Endothelial cell of umbilical vein (primary cell): ENCODE results near the gene CASK. TPM values are rescaled to one million over a fixed set of nuclear protein-coding genes. Genes with fewer than 3 reads are reported as not detected.

ENCODE experiments used
- BruUV-seq: library from RNA; stranded (reverse); fragments of 400-500 nt; replicated peaks from 2 replicates; lab custom pipeline; 2021; lab: Mats Ljungman, UMichigan
- CTCF ChIA-PET: fragments of 300-600, 350-600 bp; sonication (Branson Sonifier 250); formaldehyde crosslinking; loops from one replicate; lab custom pipeline; 2021; ENCODE audit warnings: antibody characterized with exemption, inconsistent platforms; lab: Charles Lee
- POLR2A ChIA-PET: fragments of 300-600, 350-600 bp; sonication (Branson Sonifier 250); formaldehyde crosslinking; loops from one replicate; lab custom pipeline; 2021; ENCODE audit warnings: antibody characterized with exemption, inconsistent platforms; lab: Charles Lee
- DNase-seq: peaks from one replicate; pipeline ENCODE4 v3.0.0-alpha.2; 2011; ENCODE audit warnings: low read depth, low spot score
- FAIRE-seq: peaks from 2 replicates; lab custom pipeline; 2011; peaks lifted over from hg19 to GRCh38; lab: Jason Lieb, UNC
- H2AFZ ChIP-seq: 2 replicates; pipeline ENCODE4 v1.6.0; 2012; ENCODE audit warnings: low read depth, low read length, control low read depth, inconsistent platforms
- H3K27ac ChIP-seq: 2 replicates; pipeline ENCODE4 v1.5.1; 2011; ENCODE audit warnings: low read depth, mild to moderate bottlenecking, control low read depth, low read length, moderate library complexity; ENCODE audit not compliant: insufficient read depth
- H3K27me3 ChIP-seq, 2 experiments: 2 replicates each; pipeline versions ENCODE4 v1.6.0 to v1.6.1; 2011; ENCODE audit warnings: low read length in 2 of 2, mixed read lengths in 1 of 2; ENCODE audit not compliant: control insufficient read depth in 2 of 2, insufficient read depth in 2 of 2
- H3K36me3 ChIP-seq, 2 experiments: 2 replicates in 1 of 2; 3 replicates in 1 of 2; pipeline ENCODE4 v1.5.1; 2011; ENCODE audit warnings: low read length in 2 of 2, mild to moderate bottlenecking in 1 of 2, moderate library complexity in 1 of 2; ENCODE audit not compliant: control insufficient read depth in 2 of 2, insufficient read depth in 2 of 2; ENCODE audit errors: extremely low read depth in 1 of 2
- H3K4me1 ChIP-seq: 3 replicates; pipeline ENCODE4 v1.5.1; 2011; ENCODE audit warnings: mild to moderate bottlenecking, low read length; ENCODE audit not compliant: control insufficient read depth, insufficient read depth; ENCODE audit errors: extremely low read depth
- H3K4me2 ChIP-seq: 2 replicates; pipeline ENCODE4 v1.6.1; 2011; ENCODE audit warnings: low read length, control low read depth, mixed read lengths; ENCODE audit not compliant: insufficient read depth
- H3K4me3 ChIP-seq, 3 experiments: fragments of 200-600 bp in 1 of 3; sonication (generic), shearing (Covaris generic) in 1 of 3; replicated peaks in 1 of 3; 2 replicates each; pipeline ENCODE4 v1.5.1; 2011 to 2016; ENCODE audit warnings: control low read depth in 3 of 3, low read length in 3 of 3, mild to moderate bottlenecking in 2 of 3, inconsistent platforms in 1 of 3, low read depth in 1 of 3, moderate library complexity in 1 of 3; ENCODE audit not compliant: insufficient read depth in 1 of 3
- H3K79me2 ChIP-seq: 2 replicates; pipeline ENCODE4 v1.6.0; 2012; ENCODE audit warnings: low read length, inconsistent platforms; ENCODE audit not compliant: control insufficient read depth, insufficient read depth
- H3K9ac ChIP-seq: replicated peaks from 2 replicates; pipeline ENCODE3; 2011; ENCODE audit warnings: low read length, control low read depth; ENCODE audit not compliant: insufficient read depth; ENCODE audit errors: extremely low read depth
- H3K9me1 ChIP-seq: replicated peaks from 3 replicates; pipeline ENCODE4 v1.6.0; 2011; ENCODE audit warnings: mild to moderate bottlenecking, low read length; ENCODE audit not compliant: control insufficient read depth, insufficient read depth; ENCODE audit errors: extremely low read depth
- H3K9me3 ChIP-seq: replicated peaks from 2 replicates; pipeline ENCODE4 v1.5.1; 2012; ENCODE audit warnings: low read length, inconsistent platforms; ENCODE audit not compliant: control insufficient read depth, insufficient read depth
- H4K20me1 ChIP-seq: replicated peaks from 2 replicates; pipeline ENCODE3; 2011; ENCODE audit warnings: mild to moderate bottlenecking, low read length; ENCODE audit not compliant: control insufficient read depth, insufficient read depth; ENCODE audit errors: extremely low read depth
- EZH2 ChIP-seq: IDR thresholded peaks from 2 replicates; pipeline ENCODE4 v1.6.1; 2012; ENCODE audit warnings: borderline replicate concordance, low read depth, mild to moderate bottlenecking, moderate library complexity, low read length, inconsistent platforms; ENCODE audit not compliant: severe bottlenecking
- FOS ChIP-seq: IDR thresholded peaks from 2 replicates; pipeline ENCODE4 v1.6.1; 2011; ENCODE audit warnings: mild to moderate bottlenecking, low read length, moderate library complexity, borderline replicate concordance; ENCODE audit not compliant: insufficient read depth
- GATA2 ChIP-seq: IDR thresholded peaks from 2 replicates; pipeline ENCODE4 v1.7.0; 2011; ENCODE audit warnings: low read depth, mild to moderate bottlenecking, moderate library complexity, mixed read lengths, low read length; ENCODE audit not compliant: insufficient read length, insufficient read depth
- JUN ChIP-seq: IDR thresholded peaks from 2 replicates; pipeline ENCODE4 v1.6.1; 2011; ENCODE audit warnings: borderline replicate concordance, low read depth; ENCODE audit not compliant: insufficient read length, insufficient read depth
- MYC ChIP-seq: IDR thresholded peaks from one replicate; pipeline ENCODE4 v1.6.1; 2011; ENCODE audit warnings: mild to moderate bottlenecking, low read depth, low read length
- POLR2A ChIP-seq: IDR thresholded peaks from 2 replicates; pipeline ENCODE4 v1.6.1; 2012; ENCODE audit warnings: low read depth, mild to moderate bottlenecking, control low read depth, low read length
- POLR2AphosphoS5 ChIP-seq: IDR thresholded peaks from 2 replicates; pipeline ENCODE4 v1.6.1; 2012; ENCODE audit warnings: low read depth, mild to moderate bottlenecking, control low read depth, low read length, moderate library complexity; ENCODE audit not compliant: insufficient read depth
- dilution Hi-C: fragments of 300-500 bp; cut with MboI; formaldehyde crosslinking; loops from one replicate; pipeline ENCODE4 v1.15.0; 2019; ENCODE audit warnings: low sequenced_read_pairs; ENCODE audit not compliant: extremely low pct_ligation_motif_present
- intact Hi-C: fragments of 100-400 bp; cut with micrococcal nuclease; formaldehyde crosslinking; loops from one replicate; pipeline ENCODE4 v1.10.0; 2022
- polyA plus RNA-seq, 4 experiments: library from polyadenylated mRNA; depleted of rRNA in 3 of 4; stranded (reverse) in 3 of 4; unstranded in 1 of 4; fragments of >200 nt; gene quantifications; 2 replicates each; pipeline versions ENCODE4 v1.2.1 to v1.2.3, GENCODE V29; 2011 to 2012; ENCODE audit warnings: missing spikeins in 1 of 4
- total RNA-seq: library from RNA; stranded (reverse); gene quantifications from 2 replicates; pipeline ENCODE4 v1.2.3, GENCODE V29; 2021
- TF ChIP-seq, protein P1 (sequence below), 2 donors: IDR thresholded peaks; 1 replicate in 1 of 2; 2 replicates in 1 of 2; pipeline ENCODE4 v1.5.1; 2011; ENCODE audit warnings: low read length in 2 of 2, mild to moderate bottlenecking in 2 of 2, moderate library complexity in 2 of 2, control low read depth in 1 of 2, inconsistent platforms in 1 of 2, low read depth in 1 of 2; ENCODE audit not compliant: insufficient read depth in 1 of 2; ENCODE audit errors: extremely low read depth in 1 of 2
- TF ChIP-seq, protein P2 (sequence below): IDR thresholded peaks from 2 replicates; pipeline ENCODE4 v1.6.1; 2011; ENCODE audit not compliant: insufficient read depth, insufficient read length

CASK gene
- total and polyA plus RNA-seq, 2 donors (not counting 3 experiments of a cell fraction or from before 2014, with no cell fraction given) = 6.4 to 30.4 TPM

GRCh38 chrX:41707218-41707617, 216.1 kb downstream of the CASK start:
- TF ChIP-seq, protein P1, sequence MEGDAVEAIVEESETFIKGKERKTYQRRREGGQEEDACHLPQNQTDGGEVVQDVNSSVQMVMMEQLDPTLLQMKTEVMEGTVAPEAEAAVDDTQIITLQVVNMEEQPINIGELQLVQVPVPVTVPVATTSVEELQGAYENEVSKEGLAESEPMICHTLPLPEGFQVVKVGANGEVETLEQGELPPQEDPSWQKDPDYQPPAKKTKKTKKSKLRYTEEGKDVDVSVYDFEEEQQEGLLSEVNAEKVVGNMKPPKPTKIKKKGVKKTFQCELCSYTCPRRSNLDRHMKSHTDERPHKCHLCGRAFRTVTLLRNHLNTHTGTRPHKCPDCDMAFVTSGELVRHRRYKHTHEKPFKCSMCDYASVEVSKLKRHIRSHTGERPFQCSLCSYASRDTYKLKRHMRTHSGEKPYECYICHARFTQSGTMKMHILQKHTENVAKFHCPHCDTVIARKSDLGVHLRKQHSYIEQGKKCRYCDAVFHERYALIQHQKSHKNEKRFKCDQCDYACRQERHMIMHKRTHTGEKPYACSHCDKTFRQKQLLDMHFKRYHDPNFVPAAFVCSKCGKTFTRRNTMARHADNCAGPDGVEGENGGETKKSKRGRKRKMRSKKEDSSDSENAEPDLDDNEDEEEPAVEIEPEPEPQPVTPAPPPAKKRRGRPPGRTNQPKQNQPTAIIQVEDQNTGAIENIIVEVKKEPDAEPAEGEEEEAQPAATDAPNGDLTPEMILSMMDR (IDR thresholded peaks at IDR 0.05; ENCODE audit: extremely low read depth in 1 of 2, insufficient read depth in 1 of 2, low read depth in 1 of 2, low read length in 2 of 2) = no peak
- TF ChIP-seq POLR2A = no peak
- TF ChIP-seq EZH2 = no peak
- TF ChIP-seq, protein P2, sequence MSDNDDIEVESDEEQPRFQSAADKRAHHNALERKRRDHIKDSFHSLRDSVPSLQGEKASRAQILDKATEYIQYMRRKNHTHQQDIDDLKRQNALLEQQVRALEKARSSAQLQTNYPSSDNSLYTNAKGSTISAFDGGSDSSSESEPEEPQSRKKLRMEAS = no peak
- no peak for TF ChIP-seq FOS
- TF ChIP-seq POLR2AphosphoS5 = no peak
- no peak for TF ChIP-seq MYC
- TF ChIP-seq GATA2 = no peak
- no peak for TF ChIP-seq JUN
- dilution Hi-C loops = no loop called here
- Histone ChIP-seq H2AFZ (no peak overlapping the region), H3K27me3 (no peaks in the 10 kb centered on the region), H3K4me2 (no peak overlapping the region), H3K36me3 (no peaks in the 10 kb centered on the region), H3K79me2 (no peaks in the 10 kb centered on the region), H3K27ac (no peak overlapping the region), H3K4me1 (no peaks in the 10 kb centered on the region), H4K20me1 (no peaks in the 10 kb centered on the region), H3K4me3 (no peak overlapping the region), H3K9me1 (no peaks in the 10 kb centered on the region), H3K9ac (no peak overlapping the region), H3K9me3 (no peaks in the 10 kb centered on the region)
- ChIA-PET POLR2A (no interaction called here), CTCF (no interaction called here)
- BruUV-seq = no TSS peak
- DNase-seq (no peak), FAIRE-seq (no peak)
- intact Hi-C loops = no loop called here
